WTC11 (cell line): ENCODE results near the gene CEP78. TPM values are rescaled to one million over a fixed set of nuclear protein-coding genes. Genes with fewer than 3 reads are reported as not detected.

ENCODE experiments used
- ATAC-seq: fragments of 200-7000 bp; cut with Tn5 transposase; 2 replicates; pipeline ENCODE4 v1.10.0; 2021; ENCODE audit warnings: mild to moderate bottlenecking, moderate library complexity
- CTCF ChIA-PET: fragments of 300-600 bp; sonication (Branson Sonifier 250); formaldehyde crosslinking; loops from one replicate; lab custom pipeline; 2021; ENCODE audit warnings: antibody characterized with exemption; lab: Charles Lee
- POLR2A ChIA-PET: fragments of 350-600 bp; sonication (Branson Sonifier 250); formaldehyde crosslinking; loops from one replicate; lab custom pipeline; 2021; ENCODE audit warnings: antibody characterized with exemption; lab: Charles Lee
- DNase-seq: peaks from one replicate; pipeline ENCODE4 v3.0.0; 2021; ENCODE audit warnings: low spot score
- H3K27ac Mint-ChIP-seq: 2 replicates; pipeline ENCODE4 v1.8.0; 2021; ENCODE audit warnings: mixed read lengths
- H3K27me3 Mint-ChIP-seq: 2 replicates; pipeline ENCODE4 v1.8.0; 2021; ENCODE audit warnings: low read depth, mild to moderate bottlenecking, moderate library complexity, mixed read lengths
- H3K36me3 Mint-ChIP-seq: 2 replicates; pipeline ENCODE4 v1.8.0; 2021; ENCODE audit warnings: mixed read lengths
- H3K4me1 Mint-ChIP-seq: 2 replicates; pipeline ENCODE4 v1.8.0; 2022; ENCODE audit warnings: mixed read lengths
- H3K4me3 Mint-ChIP-seq: 2 replicates; pipeline ENCODE4 v1.8.0; 2021; ENCODE audit warnings: mild to moderate bottlenecking, moderate library complexity, mixed read lengths
- H3K9me3 Mint-ChIP-seq: 2 replicates; pipeline ENCODE4 v1.8.0; 2021; ENCODE audit warnings: mixed read lengths
- GTF2I ChIP-seq: fragments of 250-450 bp; sonication (Bioruptor Pico); conservative IDR thresholded peaks from 2 replicates; pipeline ENCODE4 v1.4.0; 2021; ENCODE audit warnings: mild to moderate bottlenecking
- IRF2 ChIP-seq: sonication (generic); formaldehyde crosslinking; IDR thresholded peaks from 2 replicates; pipeline ENCODE4 v1.8.0; 2022; ENCODE audit warnings: low read depth, missing genetic modification reagents, borderline replicate concordance
- KAT7 ChIP-seq: sonication (generic); formaldehyde crosslinking; IDR thresholded peaks from 2 replicates; pipeline ENCODE4 v1.8.1; 2023; ENCODE audit warnings: missing genetic modification reagents, mild to moderate bottlenecking, borderline replicate concordance
- NFATC4 ChIP-seq: fragments of 250-450 bp; sonication (Bioruptor Pico); IDR thresholded peaks from 2 replicates; pipeline ENCODE4 v1.9.0; 2021; ENCODE audit warnings: mild to moderate bottlenecking
- RORB ChIP-seq: fragments of 250-450 bp; sonication (Bioruptor Pico); IDR thresholded peaks from 2 replicates; pipeline ENCODE4 v1.9.0; 2021; ENCODE audit warnings: mild to moderate bottlenecking
- TEAD4 ChIP-seq: sonication (generic); formaldehyde crosslinking; IDR thresholded peaks from 2 replicates; pipeline ENCODE4 v1.8.0; 2022; ENCODE audit warnings: mild to moderate bottlenecking, missing genetic modification reagents
- total RNA-seq: library from RNA; stranded (reverse); gene quantifications from 3 replicates; pipeline ENCODE4 v1.2.3, GENCODE V29; 2021
- TF ChIP-seq, protein P1 (sequence below): sonication (generic); formaldehyde crosslinking; conservative IDR thresholded peaks from 2 replicates; pipeline ENCODE4 v1.8.1; 2022; ENCODE audit warnings: mild to moderate bottlenecking, missing genetic modification reagents
- TF ChIP-seq, protein P2 (sequence below): fragments of 250-450 bp; sonication (Bioruptor Pico); conservative IDR thresholded peaks from 2 replicates; pipeline ENCODE4 v1.9.0; 2021; ENCODE audit warnings: mild to moderate bottlenecking

Gene CEP78
- total RNA-seq, 1 experiment from 2014 or later, result 42.0 TPM

DNA sequence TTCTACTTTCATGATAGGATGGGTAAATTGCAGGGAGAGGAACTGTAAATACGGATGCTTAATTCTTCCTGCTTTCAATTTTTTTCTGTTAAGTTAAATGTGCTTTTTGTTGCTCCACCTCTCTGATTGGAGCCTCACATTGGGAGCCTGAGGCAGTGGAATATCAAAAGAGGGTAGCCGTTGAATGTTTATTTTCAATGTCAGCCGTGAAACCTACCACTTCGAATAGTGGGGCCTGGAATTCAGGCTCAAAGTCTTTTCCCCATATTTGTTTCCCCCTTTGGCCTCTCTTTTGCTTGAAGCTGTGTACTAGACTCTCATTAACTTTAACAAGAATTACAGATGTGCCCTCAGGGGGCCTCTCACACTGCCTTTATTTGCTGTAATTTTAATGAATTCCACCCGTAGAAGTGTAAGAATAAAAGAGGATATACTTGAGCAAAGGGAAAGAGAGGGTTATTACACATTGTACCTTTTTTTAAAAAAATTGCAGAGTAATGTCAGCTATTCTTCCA is 90.0 kb downstream of the CEP78 start:
- DNase-seq (no peak), ATAC-seq (no peak)
- Mint-ChIP-seq H3K4me3 (no peak overlapping the region), H3K9me3 (no peaks in the 10 kb centered on the region; the same call in 1 of the 2 replicates), H3K36me3 (peaks cover 85% of the 10 kb centered on the region), H3K27ac (no peak overlapping the region), H3K27me3 (no peaks in the 10 kb centered on the region), H3K4me1 (peaks cover 25% of the 10 kb centered on the region)
- ChIA-PET CTCF (no interaction called here), POLR2A (no interaction called here)
- TF ChIP-seq RORB (CRISPR knock-in tag) (no peak), KAT7 (CRISPR knock-in tag) (no peak)
- TF ChIP-seq, protein P1, sequence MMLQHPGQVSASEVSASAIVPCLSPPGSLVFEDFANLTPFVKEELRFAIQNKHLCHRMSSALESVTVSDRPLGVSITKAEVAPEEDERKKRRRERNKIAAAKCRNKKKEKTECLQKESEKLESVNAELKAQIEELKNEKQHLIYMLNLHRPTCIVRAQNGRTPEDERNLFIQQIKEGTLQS (CRISPR knock-in tag), result no peak

DNA sequence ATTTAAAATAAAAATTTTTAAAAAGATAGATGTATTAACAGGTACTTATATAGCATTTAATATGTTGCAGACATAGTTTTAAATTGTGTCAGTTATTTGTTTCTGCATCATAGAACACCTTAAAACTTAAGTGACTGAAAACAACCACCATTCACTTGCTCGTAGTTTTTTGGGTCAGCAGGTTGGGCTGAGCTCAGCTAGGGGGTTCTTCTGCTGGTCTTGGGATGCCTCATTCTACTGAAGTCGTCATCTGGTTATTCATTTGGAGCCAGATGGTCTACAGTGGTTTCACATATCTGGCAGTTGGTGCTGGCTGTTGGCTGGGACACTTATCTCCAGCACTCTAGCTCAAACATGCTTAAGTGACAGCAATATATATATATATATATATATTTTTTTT is 90.7 kb downstream of the CEP78 start:
- ATAC-seq (no peak), DNase-seq (no peak)
- ChIA-PET POLR2A (no interaction called here), CTCF (no interaction called here)
- H3K4me1 Mint-ChIP-seq, result peaks cover 25% of the 10 kb centered on the region
- H3K27me3 Mint-ChIP-seq, result no peaks in the 10 kb centered on the region
- no peak overlapping the region for H3K27ac Mint-ChIP-seq
- no peak for TF ChIP-seq IRF2 (CRISPR knock-in tag)
- TF ChIP-seq TEAD4 (CRISPR knock-in tag), result no peak
- no peak for TF ChIP-seq NFATC4 (CRISPR knock-in tag)
- no peak for TF ChIP-seq GTF2I (CRISPR knock-in tag)
- TF ChIP-seq, protein P2, sequence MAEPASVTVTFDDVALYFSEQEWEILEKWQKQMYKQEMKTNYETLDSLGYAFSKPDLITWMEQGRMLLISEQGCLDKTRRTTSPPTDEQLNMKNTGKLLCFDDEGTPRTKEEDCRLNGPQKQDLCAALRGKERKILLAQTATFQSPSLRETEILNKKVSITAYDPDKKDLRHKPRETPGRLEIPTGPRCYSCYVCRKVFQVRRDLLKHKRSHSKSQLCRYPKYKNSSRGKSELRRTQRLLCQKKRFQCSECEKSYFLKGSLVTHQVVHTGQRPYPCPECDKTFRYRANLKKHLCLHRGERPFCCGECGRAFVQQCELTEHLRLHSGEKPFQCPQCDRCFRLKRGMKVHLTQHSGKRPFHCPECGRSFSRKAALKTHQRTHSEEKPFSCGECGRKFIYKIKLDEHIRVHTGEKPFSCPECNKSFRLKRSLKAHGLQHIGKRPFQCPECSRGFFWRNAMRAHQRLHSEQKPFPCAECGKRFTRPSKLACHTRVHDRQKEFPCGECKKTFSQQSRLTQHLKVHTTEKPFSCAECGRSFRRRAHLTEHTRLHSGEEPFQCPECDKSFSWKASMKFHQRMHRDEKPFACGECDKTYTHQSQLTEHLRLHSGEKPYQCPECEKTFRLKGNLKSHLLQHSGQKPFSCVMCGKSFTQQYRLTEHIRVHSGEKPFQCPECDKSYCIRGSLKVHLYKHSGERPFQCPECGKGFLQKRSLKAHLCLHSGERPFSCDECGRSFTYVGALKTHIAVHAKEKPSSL (CRISPR knock-in tag), result no peak
- H3K36me3 Mint-ChIP-seq, result peaks cover 85% of the 10 kb centered on the region
- no peak overlapping the region for H3K4me3 Mint-ChIP-seq
- H3K9me3 Mint-ChIP-seq, result no peaks in the 10 kb centered on the region; the same call in 1 of the 2 replicates

Other genes starting within 250 kb of the CEP78 start
- gene GNAQ, start 204.3 kb upstream of the CEP78 start, total RNA-seq, result 48.6 to 55.5 TPM (median 50.4 TPM) in 3 replicates
- 169 to 240 TPM (median 173 TPM) in 3 replicates for gene PSAT1, start 61.0 kb downstream of the CEP78 start, total RNA-seq